Measurements from ENCODE around the gene PHC3.

Gene PHC3

GRCh38 chr3:170049146-170050000 is 132.2 kb downstream of the PHC3 start:
- Histone ChIP-seq H3K36me3 (ENCODE audit: insufficient read depth, low read length) (no peaks in the 10 kb centered on the region), H3K9ac (ENCODE audit: low read length) (no peak overlapping the region), H3K4me1 (ENCODE audit: insufficient read depth, low read length) (no peaks in the 10 kb centered on the region), H3K4me3 (ENCODE audit: low read depth in 1 of 2, low read length in 2 of 2) (no peak overlapping the region), H3K9me3 (ENCODE audit: low read length) (no peaks in the 10 kb centered on the region), H3K27ac (ENCODE audit: low read depth, low read length) (no peak overlapping the region), H3K27me3 (ENCODE audit: control insufficient read depth in 1 of 2, insufficient read depth in 2 of 2, low read length in 2 of 2) (no peaks in the 10 kb centered on the region)

GRCh38 chr3:170047133-170047404 is 134.5 kb downstream of the PHC3 start:
- Histone ChIP-seq H3K4me3 (ENCODE audit: low read depth in 1 of 2, low read length in 2 of 2) (no peak overlapping the region), H3K9ac (ENCODE audit: low read length) (no peak overlapping the region), H3K27ac (ENCODE audit: low read depth, low read length) (no peak overlapping the region)

DNA sequence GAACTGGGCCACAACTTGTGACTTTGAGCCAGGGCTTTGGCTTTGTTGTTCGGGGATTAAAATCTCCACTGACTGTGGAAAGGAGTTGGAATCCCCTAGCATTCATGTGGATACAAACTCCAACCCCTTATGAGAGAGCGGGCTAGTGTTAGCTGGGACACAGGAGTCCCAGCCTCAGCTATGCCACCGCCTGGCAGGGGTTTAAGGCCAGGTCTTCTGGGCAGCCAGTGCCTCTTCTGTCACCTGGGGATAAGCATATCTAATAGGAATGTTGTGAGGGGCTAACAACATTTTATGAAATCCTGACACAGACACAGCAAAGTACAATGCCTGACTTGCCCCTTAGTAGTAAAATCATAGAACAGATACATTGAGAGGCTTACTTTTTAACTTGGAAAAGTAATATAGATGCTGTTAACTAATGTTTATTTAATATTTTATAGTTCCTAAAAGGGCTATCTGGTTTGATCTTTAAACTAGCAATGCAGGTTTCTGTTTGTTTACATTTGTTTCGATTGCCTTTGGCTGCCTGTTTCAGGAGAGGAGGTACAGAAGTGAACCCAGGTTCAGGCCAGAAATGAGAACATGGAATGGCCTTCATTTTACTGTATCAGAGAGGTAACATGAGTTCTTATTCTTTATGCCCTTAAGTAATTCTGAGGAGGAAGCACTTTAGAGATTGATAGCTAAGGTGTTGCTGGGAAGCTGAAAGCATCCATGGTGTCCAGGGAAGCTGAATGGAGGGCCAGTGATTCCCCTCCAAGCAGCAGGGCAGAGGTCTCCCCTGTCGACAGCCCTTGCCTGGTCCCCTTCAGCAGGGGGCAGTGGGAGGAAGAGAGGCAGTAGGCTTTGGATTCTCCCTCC is 135.0 kb downstream of the PHC3 start:
- H3K9me3 ChIP-seq (ENCODE audit: low read length), result no peaks in the 10 kb centered on the region
- no peak overlapping the region for H3K4me3 ChIP-seq (ENCODE audit: low read depth in 1 of 2, low read length in 2 of 2)
- no peak overlapping the region for H3K27ac ChIP-seq (ENCODE audit: low read depth, low read length)
- H3K9ac ChIP-seq (ENCODE audit: low read length), result no peak overlapping the region
- H3K27me3 ChIP-seq (ENCODE audit: control insufficient read depth in 1 of 2, insufficient read depth in 2 of 2, low read length in 2 of 2), result no peaks in the 10 kb centered on the region
- H3K4me1 ChIP-seq (ENCODE audit: insufficient read depth, low read length), result no peaks in the 10 kb centered on the region
- no peaks in the 10 kb centered on the region for H3K36me3 ChIP-seq (ENCODE audit: insufficient read depth, low read length)

More at GRCh38 chr3:170047133-170047404, 134.5 kb downstream of the PHC3 start:
- Histone ChIP-seq H3K36me3 (ENCODE audit: insufficient read depth, low read length) (no peaks in the 10 kb centered on the region), H3K4me1 (ENCODE audit: insufficient read depth, low read length) (no peaks in the 10 kb centered on the region), H3K27me3 (ENCODE audit: control insufficient read depth in 1 of 2, insufficient read depth in 2 of 2, low read length in 2 of 2) (no peaks in the 10 kb centered on the region), H3K9me3 (ENCODE audit: low read length) (no peaks in the 10 kb centered on the region)

DNA sequence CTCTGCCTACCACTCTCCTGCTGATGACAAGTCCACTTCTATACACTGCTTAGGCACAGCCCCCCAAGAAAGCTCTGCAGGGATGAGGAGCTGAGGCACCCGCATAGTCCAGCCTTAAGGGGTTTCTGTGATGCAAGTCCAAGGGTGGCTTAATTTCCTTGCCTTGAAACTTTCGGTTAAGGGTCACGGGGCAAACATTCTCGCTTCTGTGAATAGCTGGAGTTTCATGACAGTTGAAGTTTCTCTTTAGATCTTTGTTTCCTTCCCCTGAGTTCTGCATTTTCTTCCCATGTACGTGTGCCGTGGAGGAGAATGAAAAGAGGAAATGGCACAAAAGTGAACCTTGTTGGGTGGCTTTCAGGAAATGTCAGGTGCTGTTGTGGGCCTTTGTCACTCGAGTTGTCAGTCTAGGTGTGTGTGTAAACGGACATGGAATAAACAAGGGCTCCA is 136.7 kb downstream of the PHC3 start:
- H3K27me3 ChIP-seq (ENCODE audit: control insufficient read depth in 1 of 2, insufficient read depth in 2 of 2, low read length in 2 of 2), result peaks cover 0 to under 1% of the 10 kb centered on the region in 2 donors
- H3K9me3 ChIP-seq (ENCODE audit: low read length), result no peaks in the 10 kb centered on the region
- no peak overlapping the region for H3K4me3 ChIP-seq (ENCODE audit: low read depth in 1 of 2, low read length in 2 of 2)
- no peak overlapping the region for H3K27ac ChIP-seq (ENCODE audit: low read depth, low read length)
- H3K9ac ChIP-seq (ENCODE audit: low read length), result no peak overlapping the region
- H3K36me3 ChIP-seq (ENCODE audit: insufficient read depth, low read length), result no peaks in the 10 kb centered on the region
- H3K4me1 ChIP-seq (ENCODE audit: insufficient read depth, low read length), result no peaks in the 10 kb centered on the region

DNA sequence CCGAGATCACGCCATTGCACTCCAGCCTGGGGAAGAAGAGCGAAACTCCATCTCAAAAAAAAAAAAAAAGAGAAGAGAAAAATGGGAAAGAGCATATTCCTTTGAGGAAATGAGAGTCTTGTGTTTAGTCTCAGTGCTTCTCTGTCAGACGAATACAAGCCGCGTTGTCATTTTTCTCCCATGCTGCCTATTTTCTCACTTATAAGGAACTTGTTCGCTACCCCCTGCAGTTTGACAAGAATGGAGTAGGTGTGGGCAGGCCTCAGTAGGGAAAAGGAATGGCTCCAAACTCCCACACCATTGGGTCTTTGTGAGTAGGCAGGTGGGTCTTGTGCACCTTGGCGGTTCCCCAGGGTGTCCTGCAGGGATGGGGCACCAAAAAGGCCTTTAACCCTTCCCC is 137.3 kb downstream of the PHC3 start:
- no peak overlapping the region for H3K9ac ChIP-seq (ENCODE audit: low read length)
- no peaks in the 10 kb centered on the region for H3K9me3 ChIP-seq (ENCODE audit: low read length)
- no peak overlapping the region for H3K4me3 ChIP-seq (ENCODE audit: low read depth in 1 of 2, low read length in 2 of 2)
- no peaks in the 10 kb centered on the region for H3K4me1 ChIP-seq (ENCODE audit: insufficient read depth, low read length)
- peaks cover 0 to 5% of the 10 kb centered on the region in 2 donors for H3K27me3 ChIP-seq (ENCODE audit: control insufficient read depth in 1 of 2, insufficient read depth in 2 of 2, low read length in 2 of 2)
- no peaks in the 10 kb centered on the region for H3K36me3 ChIP-seq (ENCODE audit: insufficient read depth, low read length)
- H3K27ac ChIP-seq (ENCODE audit: low read depth, low read length), result no peak overlapping the region

GRCh38 chr3:170043506-170043905 is 138.0 kb downstream of the PHC3 start:
- Histone ChIP-seq H3K4me3 (ENCODE audit: low read depth in 1 of 2, low read length in 2 of 2) (no peak overlapping the region), H3K9me3 (ENCODE audit: low read length) (no peaks in the 10 kb centered on the region), H3K27ac (ENCODE audit: low read depth, low read length) (no peak overlapping the region), H3K36me3 (ENCODE audit: insufficient read depth, low read length) (no peaks in the 10 kb centered on the region), H3K27me3 (ENCODE audit: control insufficient read depth in 1 of 2, insufficient read depth in 2 of 2, low read length in 2 of 2) (peaks cover 4 to 13% of the 10 kb centered on the region in 2 donors), H3K9ac (ENCODE audit: low read length) (no peak overlapping the region), H3K4me1 (ENCODE audit: insufficient read depth, low read length) (peaks cover 3% of the 10 kb centered on the region)

DNA sequence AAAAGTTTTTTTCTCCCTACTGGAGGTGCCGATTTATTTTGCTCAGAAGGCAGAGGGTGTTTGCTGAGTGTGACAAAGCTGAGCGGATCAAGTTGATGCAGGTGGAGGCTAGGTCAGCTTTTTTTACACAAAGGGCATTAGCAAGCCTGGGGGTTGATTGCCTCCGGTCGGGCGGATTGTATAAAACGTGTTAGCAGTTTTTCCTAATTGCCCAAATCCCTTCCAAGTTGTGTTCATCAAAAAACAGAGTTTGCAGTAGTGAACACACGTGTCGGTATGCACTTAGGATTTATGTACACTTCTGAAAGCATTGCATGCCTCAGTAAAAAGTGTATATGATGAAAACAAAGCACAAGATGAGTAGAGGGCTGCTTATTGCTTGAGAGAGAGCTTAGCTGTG is 141.1 kb downstream of the PHC3 start:
- Histone ChIP-seq H3K36me3 (ENCODE audit: insufficient read depth, low read length) (no peaks in the 10 kb centered on the region), H3K9me3 (ENCODE audit: low read length) (no peaks in the 10 kb centered on the region), H3K27me3 (ENCODE audit: control insufficient read depth in 1 of 2, insufficient read depth in 2 of 2, low read length in 2 of 2) (peaks cover 5 to 40% of the 10 kb centered on the region in 2 donors), H3K27ac (ENCODE audit: low read depth, low read length) (no peak overlapping the region), H3K4me3 (ENCODE audit: low read depth in 1 of 2, low read length in 2 of 2) (no peak overlapping the region), H3K9ac (ENCODE audit: low read length) (no peak overlapping the region), H3K4me1 (ENCODE audit: insufficient read depth, low read length) (peaks cover 4% of the 10 kb centered on the region)

GRCh38 chr3:170038434-170039110 is 143.0 kb downstream of the PHC3 start:
- H3K4me3 ChIP-seq (ENCODE audit: low read depth in 1 of 2, low read length in 2 of 2), result peak overlapping the region in 1 of 2 donors; percentile 64
- peaks cover 4% of the 10 kb centered on the region for H3K4me1 ChIP-seq (ENCODE audit: insufficient read depth, low read length)
- no peak overlapping the region for H3K27ac ChIP-seq (ENCODE audit: low read depth, low read length)
- no peak overlapping the region for H3K9ac ChIP-seq (ENCODE audit: low read length)
- H3K36me3 ChIP-seq (ENCODE audit: insufficient read depth, low read length), result no peaks in the 10 kb centered on the region
- H3K9me3 ChIP-seq (ENCODE audit: low read length), result no peaks in the 10 kb centered on the region
- H3K27me3 ChIP-seq (ENCODE audit: control insufficient read depth in 1 of 2, insufficient read depth in 2 of 2, low read length in 2 of 2), result peaks cover 5 to 40% of the 10 kb centered on the region in 2 donors
